ENCODE measurements around the gene UNC119B.
A peak's percentile ranks its signal among the peaks of the same experiment; 100 is the strongest.
"Not testable (repeated sequence)": the region's sequence is repeated elsewhere in the genome, so short reads cannot be mapped to it uniquely, and the experiment has no call there.

Gene UNC119B

GRCh38 chr12:120719496-120720233, 9.4 kb downstream of the UNC119B start:
- DNase-seq (ENCODE audit: low spot score): no peak

GRCh38 chr12:120720234-120720986, 10.2 kb downstream of the UNC119B start:
- peak; percentile 66 for DNase-seq (ENCODE audit: low spot score)

GRCh38 chr12:120720987-120721801, 10.9 kb downstream of the UNC119B start:
- DNase-seq (ENCODE audit: low spot score): no peak

GRCh38 chr12:120721866-120722265, 11.6 kb downstream of the UNC119B start:
- DNase-seq (ENCODE audit: low spot score): no peak

GRCh38 chr12:120722784-120723183, 12.5 kb downstream of the UNC119B start:
- DNase-seq (ENCODE audit: low spot score): no peak

GRCh38 chr12:120724720-120725119, 14.5 kb downstream of the UNC119B start:
- no peak for DNase-seq (ENCODE audit: low spot score)

GRCh38 chr12:120725151-120725658, 14.9 kb downstream of the UNC119B start:
- no peak for DNase-seq (ENCODE audit: low spot score)

GRCh38 chr12:120725659-120726509, 15.6 kb downstream of the UNC119B start, which contains the start of gene ACADS:
Gene ACADS (plus strand): TSS chr12:120725826. CDS start chr12:120725886, 60 bp downstream.
- DNase-seq (ENCODE audit: low spot score): peak; percentile 98

GRCh38 chr12:120726510-120726793, 16.2 kb downstream of the UNC119B start:
- no peak for DNase-seq (ENCODE audit: low spot score)

- no peak for DNase-seq (ENCODE audit: low spot score)
Observed at GRCh38 chr12:120726961-120727360, 16.7 kb downstream of the UNC119B start.

GRCh38 chr12:120732198-120732597, 21.9 kb downstream of the UNC119B start:
- DNase-seq (ENCODE audit: low spot score): not testable (repeated sequence)

GRCh38 chr12:120733574-120733973, 23.3 kb downstream of the UNC119B start:
- no peak for DNase-seq (ENCODE audit: low spot score)

- no peak for DNase-seq (ENCODE audit: low spot score)
Observed at GRCh38 chr12:120734210-120734609, 24.0 kb downstream of the UNC119B start.

GRCh38 chr12:120735181-120735580, 24.9 kb downstream of the UNC119B start:
- no peak for DNase-seq (ENCODE audit: low spot score)

- no peak for DNase-seq (ENCODE audit: low spot score)
Observed at GRCh38 chr12:120736404-120737331, 26.4 kb downstream of the UNC119B start.

GRCh38 chr12:120737557-120738251, 27.4 kb downstream of the UNC119B start:
- no peak for DNase-seq (ENCODE audit: low spot score)

- no peak for DNase-seq (ENCODE audit: low spot score)
Observed at GRCh38 chr12:120738252-120739030, 28.2 kb downstream of the UNC119B start.

- DNase-seq (ENCODE audit: low spot score): no peak
Observed at GRCh38 chr12:120739031-120739762, 28.9 kb downstream of the UNC119B start.

Measured in D341Med (cell line).